HFFc6 (cell line): ENCODE data around the gene CGNL1. TPM values are rescaled to one million over a fixed set of nuclear protein-coding genes. Genes with fewer than 3 reads are reported as not detected.

Source experiments
- DNase-seq: peaks from one replicate; pipeline ENCODE4 v3.0.0-alpha.2; 2018
- H3K27ac Mint-ChIP-seq: 2 replicates; pipeline ENCODE4 v1.8.0; 2020; ENCODE audit warnings: mild to moderate bottlenecking, mixed read lengths
- H3K27me3 Mint-ChIP-seq: 2 replicates; pipeline ENCODE4 v1.8.0; 2021; ENCODE audit warnings: mild to moderate bottlenecking, moderate library complexity, mixed read lengths; ENCODE audit not compliant: insufficient read depth
- H3K36me3 Mint-ChIP-seq: 2 replicates; pipeline ENCODE4 v1.8.0; 2021; ENCODE audit warnings: low read depth, mixed read lengths
- H3K4me1 Mint-ChIP-seq: 2 replicates; pipeline ENCODE4 v1.8.0; 2020; ENCODE audit warnings: low read depth, mixed read lengths
- H3K4me3 Mint-ChIP-seq: 2 replicates; pipeline ENCODE4 v1.8.0; 2020; ENCODE audit warnings: mild to moderate bottlenecking, moderate library complexity, mixed read lengths
- H3K9me3 Mint-ChIP-seq: 2 replicates; pipeline ENCODE4 v1.8.0; 2020; ENCODE audit warnings: mild to moderate bottlenecking, mixed read lengths
- CTCF ChIP-seq: fragments of 200-600 bp; sonication (generic); IDR thresholded peaks from 2 replicates; pipeline ENCODE4 v1.5.0; 2021; ENCODE audit warnings: antibody characterized with exemption, mild to moderate bottlenecking
- total RNA-seq, 6 experiments: library from RNA; stranded (reverse); fragmentation: NEBNext Ultra II Directional; extraction: Animal tissue kit (Norgen Biotek cat#: 25700); gene quantifications; 2 replicates in 1 of 6; 3 replicates in 5 of 6; pipeline ENCODE4 v1.2.3, GENCODE V29; 2021

The CGNL1 gene
- total RNA-seq, 6 experiments from 2014 or later = 0.05 to 0.20 (median 0.10) TPM; not detected in 2

- no peaks in the 10 kb centered on the region for H3K9me3 Mint-ChIP-seq
- TF ChIP-seq CTCF = no peak
- H3K27ac Mint-ChIP-seq = no peak overlapping the region
- DNase-seq = no peak
- H3K4me1 Mint-ChIP-seq = peaks cover 14% of the 10 kb centered on the region
- peaks cover 1% of the 10 kb centered on the region; the same call in 1 of the 2 replicates for H3K27me3 Mint-ChIP-seq
- H3K4me3 Mint-ChIP-seq = no peak overlapping the region
- no peaks in the 10 kb centered on the region for H3K36me3 Mint-ChIP-seq
Measured at GRCh38 chr15:57507111-57507510, 130.8 kb downstream of the CGNL1 start.

- Mint-ChIP-seq H3K27ac (no peak overlapping the region), H3K9me3 (no peaks in the 10 kb centered on the region), H3K4me1 (peaks cover 10% of the 10 kb centered on the region), H3K4me3 (no peak overlapping the region), H3K27me3 (peaks cover 1% of the 10 kb centered on the region; the same call in 1 of the 2 replicates), H3K36me3 (no peaks in the 10 kb centered on the region)
- DNase-seq = no peak
- no peak for TF ChIP-seq CTCF
Measured at GRCh38 chr15:57509126-57509525, 132.8 kb downstream of the CGNL1 start.

GRCh38 chr15:57509965-57510364 lies 133.7 kb downstream of the CGNL1 start:
- H3K9me3 Mint-ChIP-seq = no peaks in the 10 kb centered on the region
- TF ChIP-seq CTCF = no peak
- no peak overlapping the region for H3K27ac Mint-ChIP-seq
- no peak for DNase-seq
- H3K4me1 Mint-ChIP-seq = peaks cover 10% of the 10 kb centered on the region; the same call in 1 of the 2 replicates
- peaks cover 1% of the 10 kb centered on the region for H3K27me3 Mint-ChIP-seq
- no peaks in the 10 kb centered on the region for H3K36me3 Mint-ChIP-seq
- no peak overlapping the region for H3K4me3 Mint-ChIP-seq

- Mint-ChIP-seq H3K4me1 (peaks cover 10% of the 10 kb centered on the region; the same call in 1 of the 2 replicates), H3K9me3 (no peaks in the 10 kb centered on the region), H3K27me3 (peaks cover 1% of the 10 kb centered on the region), H3K4me3 (no peak overlapping the region), H3K27ac (no peak overlapping the region), H3K36me3 (no peaks in the 10 kb centered on the region)
- no peak for TF ChIP-seq CTCF
- DNase-seq = no peak
Measured at GRCh38 chr15:57510647-57511046, 134.3 kb downstream of the CGNL1 start.

GRCh38 chr15:57516327-57517029 lies 140.2 kb downstream of the CGNL1 start:
- no peak for TF ChIP-seq CTCF
- Mint-ChIP-seq H3K27me3 (peaks cover 12% of the 10 kb centered on the region), H3K4me3 (no peak overlapping the region), H3K4me1 (no peaks in the 10 kb centered on the region), H3K36me3 (no peaks in the 10 kb centered on the region), H3K27ac (no peak overlapping the region), H3K9me3 (no peaks in the 10 kb centered on the region)
- no peak for DNase-seq
